ENCODE results near the gene CSF3R.
"Not testable (repeated sequence)": the region's sequence is repeated elsewhere in the genome, so short reads cannot be mapped to it uniquely, and the experiment has no call there.

The CSF3R gene

GRCh38 chr1:36481091-36481490, 1.6 kb downstream of the CSF3R start:
- no peak for FAIRE-seq

GRCh38 chr1:36480161-36480560, 2.6 kb downstream of the CSF3R start:
- no peak for FAIRE-seq

GRCh38 chr1:36479505-36480051, 3.1 kb downstream of the CSF3R start:
- FAIRE-seq: no peak

GRCh38 chr1:36477615-36478014, 5.1 kb downstream of the CSF3R start:
- not testable (repeated sequence) for FAIRE-seq

GRCh38 chr1:36476945-36477344, 5.8 kb downstream of the CSF3R start:
- FAIRE-seq: no peak

GRCh38 chr1:36475910-36476604, 6.7 kb downstream of the CSF3R start:
- FAIRE-seq: no peak

GRCh38 chr1:36475341-36475740, 7.4 kb downstream of the CSF3R start:
- FAIRE-seq: no peak

GRCh38 chr1:36472656-36473055, 10.1 kb downstream of the CSF3R start:
- no peak for FAIRE-seq

GRCh38 chr1:36471830-36472641, 10.7 kb downstream of the CSF3R start:
- no peak for FAIRE-seq

- FAIRE-seq: no peak
Measured at GRCh38 chr1:36469163-36469562, 13.6 kb downstream of the CSF3R start.

GRCh38 chr1:36467700-36468455, 14.8 kb downstream of the CSF3R start:
- no peak for FAIRE-seq

- no peak for FAIRE-seq
Measured at GRCh38 chr1:36467027-36467410, 15.7 kb downstream of the CSF3R start.

GRCh38 chr1:36466370-36467026, 16.2 kb downstream of the CSF3R start:
- FAIRE-seq: no peak

GRCh38 chr1:36465731-36466369, 16.9 kb downstream of the CSF3R start:
- no peak for FAIRE-seq

GRCh38 chr1:36464605-36465393, 17.9 kb downstream of the CSF3R start:
- FAIRE-seq: no peak

GRCh38 chr1:36463803-36464604, 18.7 kb downstream of the CSF3R start, which contains the start of gene MRPS15:
Gene MRPS15, minus strand, starts transcription at chr1:36464384. Its CDS starts 109 bp downstream, at chr1:36464275.
- FAIRE-seq: peak; percentile 79

GRCh38 chr1:36463463-36463802, 19.3 kb downstream of the CSF3R start:
- no peak for FAIRE-seq

- FAIRE-seq: no peak
Measured at GRCh38 chr1:36458910-36459309, 23.8 kb downstream of the CSF3R start.

- no peak for FAIRE-seq
Measured at GRCh38 chr1:36457691-36458090, 25.0 kb downstream of the CSF3R start.

GRCh38 chr1:36456391-36456928, 26.3 kb downstream of the CSF3R start:
- FAIRE-seq: no peak

All from G401.6 (cell line).